Activated T-cell treated with anti-CD3 and anti-CD28 coated beads, Interleukin-2, amount 50 U/mL, for 1 hour (primary cell): Measurements from ENCODE around the gene THADA.

ENCODE experiments used
- DNase-seq: peaks from one replicate; pipeline ENCODE4 v3.0.0-alpha.2; 2020

The THADA gene

GRCh38 chr2:43217228-43218154 is 378.3 kb downstream of the THADA start:
- no peak for DNase-seq

- no peak for DNase-seq
Observed at GRCh38 chr2:43216629-43217028, 379.2 kb downstream of the THADA start.

DNA sequence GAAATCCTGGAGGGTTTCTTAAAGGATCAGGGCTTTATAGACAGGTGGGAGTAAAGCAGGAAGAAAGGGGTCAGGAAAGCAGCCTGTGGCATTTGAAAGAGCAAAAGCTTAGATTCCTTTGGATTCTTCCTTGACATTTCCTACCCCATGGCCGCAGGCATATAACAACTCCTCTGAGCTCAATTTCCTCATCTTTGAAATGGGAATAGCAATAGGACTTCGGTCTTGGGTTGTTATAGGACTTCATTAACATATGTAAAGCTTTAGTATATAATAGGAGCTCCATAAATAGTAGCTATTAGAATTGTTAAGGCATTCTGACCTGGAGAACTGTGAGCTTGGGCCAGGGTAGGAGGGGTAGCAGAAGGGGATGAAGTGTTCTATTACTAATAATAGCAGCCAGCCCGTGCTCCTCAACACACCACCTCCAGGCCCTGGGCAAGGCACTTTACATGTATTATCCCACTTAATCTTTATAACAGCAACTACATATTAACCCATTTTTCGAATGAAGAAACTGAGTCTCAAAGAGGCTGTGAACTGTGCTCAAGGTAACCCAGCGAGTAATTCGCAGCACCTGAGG is 380.1 kb downstream of the THADA start:
- DNase-seq = no peak

GRCh38 chr2:43214253-43214652 is 381.6 kb downstream of the THADA start:
- no peak for DNase-seq

- DNase-seq = no peak
Observed at GRCh38 chr2:43212931-43213330, 382.9 kb downstream of the THADA start.

DNA sequence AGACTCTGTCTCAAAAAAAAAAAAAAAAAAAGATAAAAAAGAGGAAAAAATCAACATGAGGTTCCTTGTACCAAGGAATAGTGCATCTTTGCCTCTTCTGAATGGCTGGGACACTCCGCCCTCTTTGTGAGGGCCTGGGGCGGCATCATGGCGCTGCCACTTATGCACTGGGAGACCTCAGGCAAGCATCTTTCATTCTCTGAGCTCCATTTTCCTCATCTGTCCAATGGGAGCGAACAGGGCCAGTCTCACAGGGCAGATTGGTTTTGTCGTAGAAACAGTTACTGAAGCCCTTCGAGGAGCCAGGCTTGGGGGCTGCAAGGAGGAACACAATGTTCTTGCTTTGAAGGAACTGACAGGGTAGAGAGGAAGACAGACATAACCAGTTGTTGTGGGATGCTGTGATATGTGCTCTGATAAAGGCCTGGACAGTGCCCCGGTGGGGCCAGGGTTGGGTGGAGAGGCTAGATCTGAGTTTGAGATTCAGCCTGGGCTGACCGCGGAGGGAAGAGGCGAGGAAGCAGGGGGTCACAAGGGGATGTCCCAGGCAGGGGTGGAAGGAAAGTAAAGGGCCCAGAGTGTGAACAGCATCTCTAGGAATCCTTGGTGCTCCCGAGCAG is 383.5 kb downstream of the THADA start:
- DNase-seq = no peak

- no peak for DNase-seq
Observed at GRCh38 chr2:43210467-43211303, 385.2 kb downstream of the THADA start.

DNA sequence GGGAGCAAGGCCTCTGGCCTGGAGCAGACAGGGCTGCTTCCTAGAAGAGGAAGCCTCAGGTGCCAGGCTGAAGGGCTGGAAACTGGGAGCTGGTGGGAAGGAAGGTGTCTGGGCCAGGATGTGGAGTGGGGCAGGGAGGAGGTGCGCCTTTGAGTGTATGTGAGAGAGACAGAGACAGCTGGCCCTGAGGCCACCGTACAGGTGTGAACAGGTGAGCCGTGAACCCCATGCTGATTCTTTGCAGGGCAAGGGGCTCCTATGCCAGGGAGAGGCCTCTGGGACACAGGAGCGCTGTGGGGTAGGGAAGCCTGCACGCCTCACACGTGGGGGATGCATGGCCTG is 385.7 kb downstream of the THADA start:
- DNase-seq = no peak

DNA sequence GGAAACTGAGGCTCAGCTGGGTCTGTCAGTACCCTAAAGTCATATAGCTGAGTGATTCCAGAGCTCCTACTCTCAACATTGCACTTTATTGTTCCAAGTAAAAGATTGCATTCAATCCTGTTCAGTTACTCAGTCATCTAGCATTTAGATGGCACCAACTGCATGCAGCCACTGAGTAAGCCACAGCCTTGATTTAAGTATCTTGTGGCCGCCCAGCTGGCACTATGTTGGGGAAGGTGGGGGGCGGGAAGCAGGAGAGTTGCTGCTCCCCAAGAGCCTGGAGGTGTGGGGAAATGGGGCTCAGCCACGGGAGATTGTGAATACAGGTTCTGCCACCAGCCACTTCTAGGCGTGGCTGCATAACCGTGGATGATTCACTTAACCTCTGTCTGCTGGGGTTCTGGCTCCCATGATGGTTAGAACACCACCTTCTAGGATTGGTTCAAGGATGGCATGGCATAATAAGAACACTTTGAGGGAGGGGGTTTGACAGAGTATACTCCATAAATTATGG is 386.6 kb downstream of the THADA start:
- DNase-seq = no peak

DNA sequence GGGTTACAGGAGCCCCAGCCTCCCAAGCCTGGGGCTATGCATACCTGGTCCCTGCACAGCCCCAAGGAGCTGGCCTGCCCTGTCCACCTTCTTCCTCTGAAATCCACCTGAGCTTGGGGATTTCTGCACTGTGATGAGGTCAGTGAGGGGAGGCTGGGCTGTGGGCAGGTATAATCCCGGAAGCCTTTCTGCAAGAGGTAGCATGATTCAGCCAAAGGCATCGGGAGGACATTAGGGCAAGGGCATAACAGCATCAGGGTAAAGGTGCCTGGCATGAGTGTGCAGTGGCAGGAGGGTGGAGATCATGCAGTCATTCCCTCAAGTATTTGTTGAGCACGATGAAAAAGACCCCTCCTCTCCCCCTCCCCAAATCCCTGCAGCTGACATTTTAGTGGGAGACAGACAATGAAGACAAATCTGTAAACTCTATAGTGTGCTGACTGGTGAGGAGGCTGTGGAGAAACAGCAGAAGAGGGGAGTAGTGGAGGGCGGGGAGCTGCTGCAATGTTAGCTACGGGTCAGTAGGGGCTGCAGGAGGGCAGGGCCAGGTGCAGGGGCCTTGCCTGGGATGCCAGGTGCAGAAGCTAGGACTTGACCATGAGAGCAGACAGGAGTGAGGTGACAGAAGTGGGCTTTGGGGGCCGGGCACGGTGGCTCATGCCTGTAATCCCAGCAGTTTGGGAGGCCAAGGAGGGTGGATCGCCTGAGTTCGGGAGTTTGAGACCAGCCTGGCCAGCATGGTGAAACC is 388.1 kb downstream of the THADA start:
- no peak for DNase-seq

DNA sequence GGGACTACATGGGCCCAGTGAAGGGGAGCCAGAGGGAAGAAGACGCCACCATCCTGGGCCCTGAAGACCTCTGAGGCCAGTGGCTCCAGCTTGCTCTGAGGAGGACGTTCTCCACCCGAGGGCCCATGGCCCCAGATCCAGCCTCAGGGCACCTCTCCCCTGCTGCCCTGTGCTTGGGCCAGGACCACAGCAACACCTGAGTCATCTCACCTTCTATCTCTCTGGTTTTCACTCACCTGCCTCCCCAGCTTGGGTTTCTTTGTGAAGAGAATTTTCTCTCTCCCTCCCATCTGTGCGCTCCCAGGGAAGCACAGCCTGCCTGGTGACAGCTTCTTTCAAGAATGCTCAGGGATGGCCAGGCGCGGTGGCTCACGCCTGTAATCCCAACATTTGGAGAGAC is 389.2 kb downstream of the THADA start:
- no peak for DNase-seq

- DNase-seq = no peak
Observed at GRCh38 chr2:43203373-43203772, 392.5 kb downstream of the THADA start.

DNA sequence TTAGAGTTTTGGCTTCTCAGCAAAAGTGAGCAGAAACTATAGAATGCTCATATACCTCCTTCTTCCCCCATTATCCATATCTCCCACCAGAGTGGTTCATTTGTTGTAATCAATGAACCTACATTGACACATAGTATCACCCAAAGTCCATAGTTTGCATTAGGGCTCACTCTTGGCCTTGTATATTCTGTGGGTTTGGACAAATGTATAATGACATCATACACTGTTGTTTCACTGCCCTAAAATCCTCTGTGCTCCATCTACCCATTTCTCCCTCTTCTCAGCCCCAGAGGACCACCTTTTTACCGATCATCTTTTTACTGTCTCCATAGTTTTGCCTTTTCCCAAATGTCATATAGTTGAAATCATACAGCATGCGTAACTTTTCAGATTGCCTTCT is 393.5 kb downstream of the THADA start:
- DNase-seq = no peak

DNA sequence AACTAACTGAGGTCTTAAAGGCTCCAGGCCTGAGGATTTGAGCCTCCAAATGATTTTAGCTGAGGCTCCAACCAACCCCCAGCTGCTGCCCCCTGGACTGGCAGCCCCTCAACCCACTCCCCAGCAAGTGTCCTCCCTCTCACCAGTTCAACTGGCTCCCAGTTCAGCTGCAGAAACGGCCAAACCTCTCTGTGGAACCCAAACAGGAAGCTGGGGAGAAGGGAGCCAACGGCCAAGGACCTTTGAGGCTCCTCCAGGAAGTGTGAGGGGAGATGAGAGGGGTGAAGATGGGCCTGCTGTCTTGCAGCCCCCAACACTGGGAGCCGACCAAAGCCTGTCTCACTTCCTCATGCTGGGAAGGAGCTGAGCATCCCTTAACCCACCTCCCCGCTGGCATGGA is 394.3 kb downstream of the THADA start:
- no peak for DNase-seq

DNA sequence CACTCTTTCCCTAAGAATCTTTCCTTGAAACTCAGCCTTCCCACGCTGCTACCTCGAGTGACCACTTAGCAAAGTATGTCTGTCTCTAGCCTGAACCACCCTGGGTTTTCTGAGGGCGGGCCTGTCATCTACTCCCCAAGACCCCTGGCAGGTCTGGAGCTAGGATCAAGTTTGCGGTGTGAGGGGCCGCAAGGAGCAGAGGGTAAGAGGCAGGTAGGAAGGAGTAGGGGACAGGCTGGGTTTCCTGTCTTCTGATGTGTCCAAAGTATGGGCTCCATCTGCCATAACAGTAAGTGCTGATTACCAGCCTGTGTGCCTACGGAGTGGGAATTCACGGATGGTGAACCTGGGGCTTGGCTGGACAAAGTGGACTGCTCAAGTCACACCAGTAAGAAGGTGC is 394.8 kb downstream of the THADA start:
- DNase-seq = no peak

GRCh38 chr2:43199492-43200488 is 396.0 kb downstream of the THADA start:
- no peak for DNase-seq

GRCh38 chr2:43198263-43198662 is 397.6 kb downstream of the THADA start:
- no peak for DNase-seq

- no peak for DNase-seq
Observed at GRCh38 chr2:43197588-43197896, 398.3 kb downstream of the THADA start.

DNA sequence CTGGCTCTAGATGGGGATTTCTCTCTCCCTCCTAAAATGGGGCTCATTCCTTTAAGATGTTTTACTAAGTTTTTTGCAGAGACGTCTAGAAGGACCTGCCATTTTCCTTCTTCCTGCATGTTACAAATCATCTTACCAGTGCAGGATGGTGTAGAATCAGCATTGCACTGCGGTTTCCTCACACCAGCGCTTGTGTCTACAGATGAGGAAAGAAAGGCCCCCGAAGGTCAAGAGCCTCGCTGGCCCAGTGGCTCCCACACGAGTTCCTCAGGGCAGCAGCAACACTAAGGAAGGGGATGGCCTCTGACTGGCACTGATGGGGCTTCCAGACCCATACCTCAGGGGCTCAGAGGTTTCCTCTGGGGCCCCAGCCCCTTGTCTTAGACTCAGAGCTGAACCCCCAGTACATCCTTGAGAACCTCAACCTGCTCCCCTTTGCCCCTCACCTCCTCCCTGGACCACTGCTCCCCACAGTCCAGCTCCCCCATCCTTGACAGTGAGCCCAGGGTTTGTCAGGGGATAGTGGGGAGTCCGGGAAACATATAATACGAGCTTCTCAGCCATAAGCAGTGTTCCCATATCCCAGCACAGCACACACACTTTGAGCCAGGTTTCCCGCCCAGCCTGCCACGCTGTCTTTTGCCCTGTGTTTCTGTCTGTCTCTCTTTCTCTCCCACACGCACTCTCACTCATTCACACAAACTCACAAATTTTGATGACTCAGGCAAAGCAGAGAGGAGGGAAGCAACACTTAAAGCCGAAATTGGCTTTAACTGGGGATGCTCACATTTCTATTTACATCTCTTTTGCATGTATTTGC is 398.9 kb downstream of the THADA start:
- no peak for DNase-seq
